Naive thymus-derived CD4-positive, alpha-beta T cell (primary cell): ENCODE results near the gene ZDHHC20. TPM values are rescaled to one million over a fixed set of nuclear protein-coding genes. Genes with fewer than 3 reads are reported as not detected.
"Not testable (repeated sequence)": the region's sequence is repeated elsewhere in the genome, so short reads cannot be mapped to it uniquely, and the experiment has no call there.

Source experiments
- ATAC-seq: fragments of 150-1000 bp; cut with Tn5 transposase; 2 replicates; pipeline ENCODE4 v1.10.0; 2021; ENCODE audit warnings: mild to moderate bottlenecking, moderate library complexity
- CTCF ChIA-PET: fragments of 350-600 bp; sonication (Branson Sonifier 250); formaldehyde crosslinking; loops from one replicate; lab custom pipeline; 2021; ENCODE audit warnings: antibody characterized with exemption; lab: Charles Lee
- POLR2A ChIA-PET: fragments of 350-600 bp; sonication (Branson Sonifier 250); formaldehyde crosslinking; loops from one replicate; lab custom pipeline; 2021; ENCODE audit warnings: antibody characterized with exemption, inconsistent platforms; lab: Charles Lee
- DNase-seq, 9 donors: peaks; one replicate each; pipeline versions ENCODE4 v3.0.0 to v3.0.0-alpha.2; 2020 to 2022; ENCODE audit warnings: mixed read lengths in 1 of 9
- H3K27ac ChIP-seq: one replicate; pipeline ENCODE4 v1.7.0; 2013; ENCODE audit warnings: mild to moderate bottlenecking, low read depth, low read length, moderate library complexity
- H3K27me3 ChIP-seq, 2 donors: one replicate each; pipeline ENCODE4 v1.7.0; 2013; ENCODE audit warnings: low read length in 2 of 2, mild to moderate bottlenecking in 2 of 2, moderate library complexity in 2 of 2; ENCODE audit not compliant: control insufficient read depth in 2 of 2, insufficient read depth in 2 of 2
- H3K36me3 ChIP-seq, 3 experiments: 1 replicate in 2 of 3; 2 replicates in 1 of 3; pipeline ENCODE4 v1.7.0; 2013; ENCODE audit warnings: low read length in 3 of 3, mild to moderate bottlenecking in 3 of 3, moderate library complexity in 1 of 3; ENCODE audit not compliant: insufficient read depth in 3 of 3, control insufficient read depth in 2 of 3
- H3K4me1 ChIP-seq, 2 donors: one replicate each; pipeline ENCODE4 v1.7.0; 2013; ENCODE audit warnings: low read length in 2 of 2, mild to moderate bottlenecking in 2 of 2, moderate library complexity in 1 of 2; ENCODE audit not compliant: control insufficient read depth in 2 of 2, insufficient read depth in 2 of 2
- H3K4me3 ChIP-seq: 2 replicates; pipeline ENCODE4 v1.7.0; 2013; ENCODE audit warnings: mild to moderate bottlenecking, low read length
- H3K9me3 ChIP-seq, 3 experiments: 1 replicate in 2 of 3; 2 replicates in 1 of 3; pipeline ENCODE4 v1.7.0; 2013; ENCODE audit warnings: low read length in 3 of 3; ENCODE audit not compliant: control insufficient read depth in 2 of 3
- H3K27ac Mint-ChIP-seq, 9 donors: one replicate each; pipeline ENCODE4 v1.8.0; 2020 to 2022; ENCODE audit warnings: mixed read lengths in 9 of 9, mild to moderate bottlenecking in 8 of 9, moderate library complexity in 5 of 9, inconsistent platforms in 2 of 9
- H3K27me3 Mint-ChIP-seq, 5 donors: one replicate each; pipeline ENCODE4 v1.8.0; 2021 to 2022; ENCODE audit warnings: mixed read lengths in 5 of 5, mild to moderate bottlenecking in 1 of 5
- H3K36me3 Mint-ChIP-seq, 5 donors: one replicate each; pipeline ENCODE4 v1.8.0; 2020 to 2022; ENCODE audit warnings: mixed read lengths in 5 of 5, mild to moderate bottlenecking in 3 of 5, inconsistent platforms in 1 of 5
- H3K4me1 Mint-ChIP-seq, 7 donors: one replicate each; pipeline ENCODE4 v1.8.0; 2020 to 2022; ENCODE audit warnings: mixed read lengths in 7 of 7, mild to moderate bottlenecking in 3 of 7, inconsistent platforms in 1 of 7
- H3K4me3 Mint-ChIP-seq, 10 donors: one replicate each; pipeline ENCODE4 v1.8.0; 2020 to 2022; ENCODE audit warnings: mild to moderate bottlenecking in 10 of 10, mixed read lengths in 10 of 10, moderate library complexity in 6 of 10, inconsistent platforms in 2 of 10
- H3K9me3 Mint-ChIP-seq, 11 donors: one replicate each; pipeline ENCODE4 v1.8.0; 2020 to 2022; ENCODE audit warnings: mixed read lengths in 11 of 11, mild to moderate bottlenecking in 4 of 11, inconsistent platforms in 1 of 11, moderate library complexity in 1 of 11
- intact Hi-C, 2 donors: fragments of 100-400 bp; cut with micrococcal nuclease; formaldehyde crosslinking; loops; one replicate each; pipeline ENCODE4 v1.15.1; 2023
- polyA plus RNA-seq, 2 donors: library from polyadenylated mRNA; unstranded; fragments of 300-500 nt; fragmentation: Illumina TruSeq; gene quantifications; one replicate each; pipeline ENCODE4 v1.2.3, GENCODE V29; 2021
- total RNA-seq, 6 experiments: library from RNA in 5 of 6; stranded (reverse) in 5 of 6; gene quantifications; 1 replicate in 5 of 6; 2 replicates in 1 of 6; pipeline ENCODE4 v1.2.3 and lab custom pipeline; 2021 to 2026

The ZDHHC20 gene
- total and polyA plus RNA-seq, 7 experiments from 2014 or later, result 36.8 to 89.9 (median 71.0) TPM

DNA sequence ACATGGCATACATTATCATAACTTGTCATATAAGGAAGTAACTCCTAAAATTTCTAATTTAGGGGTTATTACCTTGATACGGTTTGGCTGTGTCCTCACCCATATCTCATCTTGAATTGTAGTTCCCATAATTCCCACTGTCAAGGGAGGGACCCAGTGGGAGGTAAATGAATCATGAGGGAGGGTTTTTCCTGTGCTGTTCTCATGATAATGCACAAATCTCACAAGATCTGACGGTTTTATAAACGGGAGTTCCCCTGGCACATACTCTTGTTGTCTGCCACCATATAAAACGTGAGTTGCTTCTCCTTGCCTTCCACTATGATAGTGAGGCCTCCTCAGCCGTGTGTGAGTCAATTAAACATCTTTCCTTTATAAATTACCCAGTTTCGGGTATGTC is 76.0 kb downstream of the ZDHHC20 start:
- no peak overlapping the region for H3K4me3 Mint-ChIP-seq
- intact Hi-C loops, result no loop called here
- DNase-seq, result no peak
- peaks cover 10 to 41% (median 31%) of the 10 kb centered on the region in 5 donors for H3K36me3 Mint-ChIP-seq
- H3K27ac ChIP-seq, result no peak overlapping the region
- H3K36me3 ChIP-seq, result peaks cover 9 to 43% (median 17%) of the 10 kb centered on the region in 3 experiments
- no peaks in the 10 kb centered on the region for H3K9me3 ChIP-seq
- no peaks in the 10 kb centered on the region for H3K27me3 Mint-ChIP-seq
- no peaks in the 10 kb centered on the region for H3K27me3 ChIP-seq
- peaks cover 0 to 10% (median 0%) of the 10 kb centered on the region in 11 donors for H3K9me3 Mint-ChIP-seq
- H3K4me1 ChIP-seq, result no peaks in the 10 kb centered on the region
- no peak overlapping the region for H3K4me3 ChIP-seq
- ChIA-PET CTCF (no interaction called here), POLR2A (interaction anchor here (0.6 kb wide), 1 partner anchor 9 kb away, joined by 5 read pairs; no protein-coding TSS in a partner anchor)
- H3K27ac Mint-ChIP-seq, result peak overlapping the region in 1 of 9 donors; percentile 21
- H3K4me1 Mint-ChIP-seq, result peaks cover 0 to 4% (median 0%) of the 10 kb centered on the region in 7 donors
- no peak for ATAC-seq

DNA sequence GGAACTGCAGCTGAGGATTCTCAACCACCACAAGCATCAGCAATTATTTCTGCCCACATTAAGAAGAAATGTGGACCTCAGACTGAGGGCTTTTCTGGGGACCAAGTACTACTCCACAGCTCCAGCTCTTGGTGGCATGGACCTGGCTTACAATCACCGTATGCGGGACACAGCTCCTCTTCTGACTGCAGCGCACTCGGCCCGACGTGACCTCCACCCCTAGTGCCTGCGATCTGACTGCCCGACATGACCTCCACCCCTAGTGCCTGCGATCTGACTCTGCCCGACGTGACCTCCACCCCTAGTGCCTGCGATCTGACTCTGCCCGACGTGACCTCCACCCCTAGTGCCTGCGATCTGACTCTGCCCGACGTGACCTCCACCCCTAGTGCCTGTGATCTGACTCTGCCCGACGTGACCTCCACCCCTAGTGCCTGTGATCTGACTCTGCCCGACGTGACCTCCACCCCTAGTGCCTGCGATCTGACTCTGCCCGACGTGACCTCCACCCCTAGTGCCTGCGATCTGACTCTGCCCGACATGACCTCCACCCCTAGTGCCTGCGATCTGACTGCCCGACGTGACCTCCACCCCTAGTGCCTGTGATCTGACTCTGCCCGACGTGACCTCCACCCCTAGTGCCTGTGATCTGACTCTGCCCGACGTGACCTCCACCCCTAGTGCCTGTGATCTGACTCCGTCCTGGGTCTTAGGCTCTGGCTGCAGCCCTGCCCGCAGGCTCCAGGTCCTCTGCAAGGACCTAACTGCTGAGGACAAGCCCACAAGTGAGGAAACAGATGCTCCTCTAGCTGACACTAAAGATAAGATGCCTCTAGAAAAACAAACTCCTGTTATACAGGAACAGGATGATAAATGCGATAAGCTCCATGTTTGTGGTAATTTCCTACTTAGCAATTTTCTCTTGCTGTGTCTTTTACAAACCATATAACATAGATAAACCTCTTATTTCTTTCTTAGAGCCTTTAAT is 81.8 kb downstream of the ZDHHC20 start:
- H3K4me1 ChIP-seq, H3K9me3 Mint-ChIP-seq, H3K9me3 ChIP-seq, CTCF ChIA-PET, H3K27ac ChIP-seq, DNase-seq, H3K27me3 ChIP-seq, H3K4me1 Mint-ChIP-seq, H3K27me3 Mint-ChIP-seq, H3K4me3 Mint-ChIP-seq, intact Hi-C loops, H3K4me3 ChIP-seq, POLR2A ChIA-PET, ATAC-seq: not testable (repeated sequence)
- peak overlapping the region in 5 of 9 donors; percentile 10 to 88 (median 83) for H3K27ac Mint-ChIP-seq
- H3K36me3 ChIP-seq, result peaks cover 4 to 47% (median 9%) of the 10 kb centered on the region in 3 experiments
- H3K36me3 Mint-ChIP-seq, result peaks cover 3 to 22% (median 10%) of the 10 kb centered on the region in 5 donors

- ATAC-seq, result no peak
- Mint-ChIP-seq H3K27me3 (no peaks in the 10 kb centered on the region), H3K4me3 (no peak overlapping the region), H3K36me3 (peaks cover 0 to 9% (median 3%) of the 10 kb centered on the region in 5 donors), H3K4me1 (peaks cover 0 to 3% (median 0%) of the 10 kb centered on the region in 7 donors), H3K27ac (no peak overlapping the region), H3K9me3 (no peaks in the 10 kb centered on the region)
- ChIA-PET POLR2A (no interaction called here), CTCF (no interaction called here)
- no peak overlapping the region for H3K27ac ChIP-seq
- no peak for DNase-seq
- no peaks in the 10 kb centered on the region for H3K4me1 ChIP-seq
- intact Hi-C loops, result no loop called here
- H3K27me3 ChIP-seq, result no peaks in the 10 kb centered on the region
- no peaks in the 10 kb centered on the region for H3K9me3 ChIP-seq
- peaks cover 0 to 22% (median 0%) of the 10 kb centered on the region in 3 experiments for H3K36me3 ChIP-seq
- H3K4me3 ChIP-seq, result no peak overlapping the region
Measured at GRCh38 chr13:21372530-21372929, 86.6 kb downstream of the ZDHHC20 start.

GRCh38 chr13:21371011-21371410 is 88.1 kb downstream of the ZDHHC20 start:
- Histone ChIP-seq H3K4me1 (no peaks in the 10 kb centered on the region), H3K36me3 (peaks cover 0 to 17% (median 0%) of the 10 kb centered on the region in 3 experiments), H3K27ac (no peak overlapping the region), H3K4me3 (no peak overlapping the region), H3K9me3 (no peaks in the 10 kb centered on the region), H3K27me3 (no peaks in the 10 kb centered on the region)
- Mint-ChIP-seq H3K4me1 (peaks cover 0 to 6% (median 3%) of the 10 kb centered on the region in 7 donors), H3K27me3 (no peaks in the 10 kb centered on the region), H3K27ac (peak overlapping the region in 1 of 9 donors; percentile 4), H3K36me3 (peaks cover 0 to 8% (median 3%) of the 10 kb centered on the region in 5 donors), H3K4me3 (no peak overlapping the region), H3K9me3 (no peaks in the 10 kb centered on the region)
- DNase-seq (no peak), ATAC-seq (no peak)
- ChIA-PET POLR2A (no interaction called here), CTCF (no interaction called here)
- intact Hi-C loops, result no loop called here

DNA sequence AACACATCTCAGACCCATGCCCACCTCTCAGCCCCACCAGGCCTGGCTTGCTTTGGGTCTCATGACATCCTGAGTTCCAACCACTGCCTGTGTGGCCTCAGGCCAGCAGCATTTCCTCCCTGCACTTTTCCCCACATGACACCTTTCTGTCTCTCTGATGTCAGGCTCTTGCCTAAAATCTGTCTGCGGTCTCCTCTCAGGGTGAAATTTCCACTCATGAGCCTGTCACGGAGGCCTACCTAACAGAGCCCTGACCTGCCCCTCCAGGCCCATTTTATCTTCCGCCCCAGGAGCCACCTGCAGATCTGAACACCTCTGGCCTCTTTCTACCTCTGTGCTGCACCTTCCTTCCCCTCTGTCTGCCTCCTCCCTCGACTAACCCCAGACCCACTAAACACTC is 93.5 kb downstream of the ZDHHC20 start:
- Mint-ChIP-seq H3K36me3 (peaks cover 0 to 3% (median 0%) of the 10 kb centered on the region in 5 donors), H3K4me3 (peak overlapping the region in 8 of 10 donors; percentile 9 to 72 (median 45)), H3K27ac (peak overlapping the region; percentile 4 to 90 (median 77)), H3K9me3 (peaks cover 0 to 6% (median 0%) of the 10 kb centered on the region in 11 donors), H3K27me3 (no peaks in the 10 kb centered on the region), H3K4me1 (peaks cover 7 to 31% (median 22%) of the 10 kb centered on the region in 7 donors)
- Histone ChIP-seq H3K4me3 (no peak overlapping the region), H3K27ac (no peak overlapping the region), H3K36me3 (no peaks in the 10 kb centered on the region), H3K27me3 (no peaks in the 10 kb centered on the region), H3K4me1 (peaks cover 0 to 7% of the 10 kb centered on the region in 2 donors), H3K9me3 (no peaks in the 10 kb centered on the region)
- peak in 5 of 9 donors; percentile 9 to 29 (median 13) for DNase-seq
- ATAC-seq, result peak; percentile 69
- intact Hi-C loops, result no loop called here
- ChIA-PET POLR2A (no interaction called here), CTCF (no interaction called here)

DNA sequence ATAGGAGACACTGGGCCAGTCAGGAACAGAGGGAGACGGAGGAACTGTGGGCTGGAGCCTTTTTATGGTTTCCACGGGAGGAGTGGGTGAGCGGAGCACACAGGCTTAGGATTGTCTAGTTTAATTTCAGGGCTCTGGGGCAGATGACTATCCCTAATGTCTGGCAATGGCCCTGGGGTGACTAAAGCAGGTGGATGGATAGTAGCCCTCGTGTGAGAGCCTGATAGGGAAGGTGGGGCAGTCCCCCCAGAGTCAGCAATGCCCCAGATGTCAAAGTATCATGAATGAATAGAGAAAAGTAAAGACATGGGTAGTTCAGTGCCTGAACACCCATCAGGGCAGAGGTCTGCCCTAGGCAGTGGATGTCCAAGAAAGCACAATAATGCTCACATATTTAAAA is 94.2 kb downstream of the ZDHHC20 start:
- Mint-ChIP-seq H3K9me3 (peaks cover 0 to 6% (median 0%) of the 10 kb centered on the region in 11 donors), H3K4me3 (peak overlapping the region in 1 of 10 donors; percentile 64), H3K27ac (peak overlapping the region in 5 of 9 donors; percentile 19 to 77 (median 54)), H3K4me1 (peaks cover 7 to 31% (median 22%) of the 10 kb centered on the region in 7 donors), H3K36me3 (peaks cover 0 to 3% (median 0%) of the 10 kb centered on the region in 5 donors), H3K27me3 (no peaks in the 10 kb centered on the region)
- no peak overlapping the region for H3K27ac ChIP-seq
- no peak for DNase-seq
- H3K27me3 ChIP-seq, result no peaks in the 10 kb centered on the region
- H3K36me3 ChIP-seq, result no peaks in the 10 kb centered on the region
- no peaks in the 10 kb centered on the region for H3K9me3 ChIP-seq
- H3K4me3 ChIP-seq, result no peak overlapping the region
- H3K4me1 ChIP-seq, result peaks cover 0 to 7% of the 10 kb centered on the region in 2 donors
- CTCF ChIA-PET, result no interaction called here
- ATAC-seq, result no peak
- intact Hi-C loops, result no loop called here
- POLR2A ChIA-PET, result no interaction called here
